ENCODE measurements around the gene SECTM1.

GRCh38 chr17:82330322-82331239 is 3.0 kb downstream of the SECTM1 start:
- no peak for TF ChIP-seq CTCF (IDR thresholded peaks at IDR 0.05)
- no peak for TF ChIP-seq POLR2A (IDR thresholded peaks at IDR 0.05)

Measured in right lobe of liver (tissue), 4 donors.